HL-60 (cell line): ENCODE data around the gene TMEM130.

ENCODE experiments used
- DNase-seq, 2 experiments: peaks; one replicate each; pipeline ENCODE4 v3.0.0-alpha.2; 2010 to 2020; ENCODE audit warnings: low read depth in 1 of 2, low spot score in 1 of 2
- H3K27ac ChIP-seq: fragments of 250-450 bp; sonication (Bioruptor Pico); replicated peaks from 2 replicates; pipeline ENCODE4 v1.5.1; 2020; ENCODE audit warnings: mild to moderate bottlenecking, moderate library complexity
- H3K27me3 ChIP-seq: fragments of 250-450 bp; sonication (Bioruptor Pico); 2 replicates; pipeline ENCODE4 v1.5.1; 2021; ENCODE audit warnings: mild to moderate bottlenecking, moderate library complexity; ENCODE audit not compliant: insufficient read depth, poor library complexity, severe bottlenecking
- H3K4me3 ChIP-seq: replicated peaks from 2 replicates; pipeline ENCODE4 v1.5.1; 2011; ENCODE audit warnings: mild to moderate bottlenecking, control low read depth, low read length; ENCODE audit not compliant: insufficient read depth
- GABPA ChIP-seq: IDR thresholded peaks from 2 replicates; pipeline ENCODE4 v1.6.1; 2012; ENCODE audit warnings: low read depth
- POLR2AphosphoS5 ChIP-seq: IDR thresholded peaks from 2 replicates; pipeline ENCODE4 v1.6.1; 2012; ENCODE audit warnings: low read depth
- SPI1 ChIP-seq: IDR thresholded peaks from 2 replicates; pipeline ENCODE4 v1.6.1; 2012; ENCODE audit warnings: low read depth, mild to moderate bottlenecking, borderline replicate concordance
- TF ChIP-seq, protein P1 (sequence below): IDR thresholded peaks from one replicate; pipeline ENCODE4 v1.5.1; 2011; ENCODE audit warnings: low read length, control low read depth, inconsistent platforms; ENCODE audit not compliant: insufficient read depth
- TF ChIP-seq, protein P2 (sequence below): IDR thresholded peaks from 2 replicates; pipeline ENCODE4 v1.6.1; 2012; ENCODE audit warnings: low read depth; ENCODE audit not compliant: insufficient replicate concordance

TMEM130 gene

GRCh38 chr7:98909487-98909886, 39.7 kb upstream of the TMEM130 start:
- H3K27me3 ChIP-seq = no peaks in the 10 kb centered on the region
- H3K27ac ChIP-seq = no peak overlapping the region
- DNase-seq = no peak
- TF ChIP-seq SPI1 = no peak
- TF ChIP-seq GABPA = no peak
- TF ChIP-seq, protein P1, sequence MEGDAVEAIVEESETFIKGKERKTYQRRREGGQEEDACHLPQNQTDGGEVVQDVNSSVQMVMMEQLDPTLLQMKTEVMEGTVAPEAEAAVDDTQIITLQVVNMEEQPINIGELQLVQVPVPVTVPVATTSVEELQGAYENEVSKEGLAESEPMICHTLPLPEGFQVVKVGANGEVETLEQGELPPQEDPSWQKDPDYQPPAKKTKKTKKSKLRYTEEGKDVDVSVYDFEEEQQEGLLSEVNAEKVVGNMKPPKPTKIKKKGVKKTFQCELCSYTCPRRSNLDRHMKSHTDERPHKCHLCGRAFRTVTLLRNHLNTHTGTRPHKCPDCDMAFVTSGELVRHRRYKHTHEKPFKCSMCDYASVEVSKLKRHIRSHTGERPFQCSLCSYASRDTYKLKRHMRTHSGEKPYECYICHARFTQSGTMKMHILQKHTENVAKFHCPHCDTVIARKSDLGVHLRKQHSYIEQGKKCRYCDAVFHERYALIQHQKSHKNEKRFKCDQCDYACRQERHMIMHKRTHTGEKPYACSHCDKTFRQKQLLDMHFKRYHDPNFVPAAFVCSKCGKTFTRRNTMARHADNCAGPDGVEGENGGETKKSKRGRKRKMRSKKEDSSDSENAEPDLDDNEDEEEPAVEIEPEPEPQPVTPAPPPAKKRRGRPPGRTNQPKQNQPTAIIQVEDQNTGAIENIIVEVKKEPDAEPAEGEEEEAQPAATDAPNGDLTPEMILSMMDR = no peak
- TF ChIP-seq, protein P2, sequence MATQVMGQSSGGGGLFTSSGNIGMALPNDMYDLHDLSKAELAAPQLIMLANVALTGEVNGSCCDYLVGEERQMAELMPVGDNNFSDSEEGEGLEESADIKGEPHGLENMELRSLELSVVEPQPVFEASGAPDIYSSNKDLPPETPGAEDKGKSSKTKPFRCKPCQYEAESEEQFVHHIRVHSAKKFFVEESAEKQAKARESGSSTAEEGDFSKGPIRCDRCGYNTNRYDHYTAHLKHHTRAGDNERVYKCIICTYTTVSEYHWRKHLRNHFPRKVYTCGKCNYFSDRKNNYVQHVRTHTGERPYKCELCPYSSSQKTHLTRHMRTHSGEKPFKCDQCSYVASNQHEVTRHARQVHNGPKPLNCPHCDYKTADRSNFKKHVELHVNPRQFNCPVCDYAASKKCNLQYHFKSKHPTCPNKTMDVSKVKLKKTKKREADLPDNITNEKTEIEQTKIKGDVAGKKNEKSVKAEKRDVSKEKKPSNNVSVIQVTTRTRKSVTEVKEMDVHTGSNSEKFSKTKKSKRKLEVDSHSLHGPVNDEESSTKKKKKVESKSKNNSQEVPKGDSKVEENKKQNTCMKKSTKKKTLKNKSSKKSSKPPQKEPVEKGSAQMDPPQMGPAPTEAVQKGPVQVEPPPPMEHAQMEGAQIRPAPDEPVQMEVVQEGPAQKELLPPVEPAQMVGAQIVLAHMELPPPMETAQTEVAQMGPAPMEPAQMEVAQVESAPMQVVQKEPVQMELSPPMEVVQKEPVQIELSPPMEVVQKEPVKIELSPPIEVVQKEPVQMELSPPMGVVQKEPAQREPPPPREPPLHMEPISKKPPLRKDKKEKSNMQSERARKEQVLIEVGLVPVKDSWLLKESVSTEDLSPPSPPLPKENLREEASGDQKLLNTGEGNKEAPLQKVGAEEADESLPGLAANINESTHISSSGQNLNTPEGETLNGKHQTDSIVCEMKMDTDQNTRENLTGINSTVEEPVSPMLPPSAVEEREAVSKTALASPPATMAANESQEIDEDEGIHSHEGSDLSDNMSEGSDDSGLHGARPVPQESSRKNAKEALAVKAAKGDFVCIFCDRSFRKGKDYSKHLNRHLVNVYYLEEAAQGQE = no peak
- TF ChIP-seq POLR2AphosphoS5 = no peak
- no peak overlapping the region for H3K4me3 ChIP-seq

GRCh38 chr7:98908585-98908984, 38.8 kb upstream of the TMEM130 start:
- H3K27ac ChIP-seq = no peak overlapping the region

GRCh38 chr7:98907570-98907969, 37.8 kb upstream of the TMEM130 start:
- no peak overlapping the region for H3K27ac ChIP-seq
- DNase-seq = no peak
- H3K27me3 ChIP-seq = no peaks in the 10 kb centered on the region
- TF ChIP-seq, protein P2 = no peak
- TF ChIP-seq POLR2AphosphoS5 (no peak), GABPA (no peak)
- TF ChIP-seq, protein P1 = no peak
- no peak overlapping the region for H3K4me3 ChIP-seq

More at GRCh38 chr7:98908585-98908984, 38.8 kb upstream of the TMEM130 start:
- TF ChIP-seq SPI1 = no peak
- TF ChIP-seq POLR2AphosphoS5 = no peak
- TF ChIP-seq, protein P1 = no peak
- TF ChIP-seq GABPA = no peak
- TF ChIP-seq, protein P2 = no peak
- DNase-seq = no peak
- H3K27me3 ChIP-seq = no peaks in the 10 kb centered on the region
- H3K4me3 ChIP-seq = no peak overlapping the region
